ENCODE data around the gene ZFC3H1.
"Not testable (repeated sequence)": the region's sequence is repeated elsewhere in the genome, so short reads cannot be mapped to it uniquely, and the experiment has no call there.

The ZFC3H1 gene

DNA sequence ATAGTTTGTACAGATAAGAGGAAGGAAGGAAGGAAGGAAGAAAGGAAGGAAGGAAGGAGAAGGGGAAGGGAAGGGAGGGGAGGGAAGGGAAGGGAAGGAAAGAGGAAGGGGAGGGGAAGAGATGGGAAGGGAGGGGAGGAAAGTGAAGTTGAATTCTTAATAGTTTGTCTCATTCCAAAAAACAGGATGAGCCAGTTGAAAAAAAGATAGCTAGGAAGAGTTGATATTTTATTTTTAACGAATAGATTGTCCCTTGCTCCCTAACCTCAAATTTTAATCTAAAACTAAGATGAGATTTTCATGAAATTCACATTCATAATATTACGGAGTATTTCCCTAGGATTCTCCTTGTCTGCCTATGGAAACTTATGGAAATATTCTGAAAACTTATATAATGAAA, 80.7 kb downstream of the ZFC3H1 start:
- DNase-seq (ENCODE audit: low read depth in 2 of 2), result no peak

DNA sequence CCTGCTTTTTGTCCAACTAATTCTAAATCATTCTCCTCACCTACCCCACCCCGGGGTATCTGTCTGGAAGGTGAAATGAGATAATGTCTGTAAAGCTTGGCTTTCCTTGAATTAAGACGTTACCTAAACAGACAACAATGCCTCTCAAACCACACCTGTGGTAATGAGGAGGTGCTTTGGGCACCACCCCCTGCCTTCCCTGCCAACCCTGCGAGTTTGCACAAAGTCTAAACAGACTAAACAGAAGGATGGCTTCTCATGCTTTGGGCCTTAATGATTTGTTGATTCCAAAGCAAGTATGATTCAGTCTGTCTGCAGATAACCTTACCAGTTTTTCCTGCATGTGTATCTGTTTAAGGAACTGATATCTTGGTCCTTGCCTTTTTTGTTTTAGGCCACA, 82.4 kb downstream of the ZFC3H1 start:
- no peak for DNase-seq (ENCODE audit: low read depth in 2 of 2)

DNA sequence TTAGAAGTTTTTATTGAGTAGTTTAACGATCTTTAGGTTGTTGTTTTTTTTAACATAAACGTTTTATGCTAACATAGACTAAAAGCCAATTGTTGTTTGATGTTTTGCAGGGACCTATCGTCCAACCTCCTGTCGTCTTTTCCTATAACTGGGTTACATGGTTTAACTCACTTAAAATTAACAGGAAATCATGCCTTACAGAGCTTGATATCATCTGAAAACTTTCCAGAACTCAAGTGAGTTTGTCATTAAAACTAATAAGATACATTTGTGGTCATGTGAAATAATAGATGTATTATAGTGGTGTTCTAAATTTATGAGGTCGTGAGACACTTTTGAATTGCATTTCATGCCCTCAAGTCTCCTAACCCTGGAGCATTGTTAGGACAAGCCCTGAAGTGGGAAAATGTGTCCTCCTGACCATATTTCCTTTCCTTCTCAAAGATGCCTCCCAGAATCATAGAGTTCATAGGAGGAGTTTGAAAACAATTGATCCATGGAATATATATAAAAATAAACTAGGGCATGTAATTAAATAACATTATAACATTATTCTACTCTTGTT, 84.9 kb downstream of the ZFC3H1 start:
- DNase-seq (ENCODE audit: low read depth in 2 of 2), result no peak

DNA sequence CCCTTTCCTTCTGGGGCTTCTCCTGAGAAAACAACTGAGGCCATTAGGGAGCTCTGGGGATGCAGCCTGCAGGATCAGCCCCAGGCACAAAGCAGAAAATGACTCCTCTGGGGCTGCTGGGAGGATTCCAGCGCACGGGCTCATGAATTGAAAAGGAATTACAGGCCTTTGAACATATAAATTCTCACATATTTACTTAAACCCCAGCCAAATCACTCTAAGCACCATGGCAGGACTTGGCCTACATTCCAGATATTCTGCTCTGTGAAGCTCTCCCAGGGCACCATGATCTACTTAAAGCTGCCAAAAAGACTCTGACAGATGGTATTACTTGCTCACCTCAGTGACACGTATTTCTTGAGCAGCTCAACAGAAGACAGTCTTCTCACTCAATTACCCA, 87.2 kb downstream of the ZFC3H1 start:
- no peak for DNase-seq (ENCODE audit: low read depth in 2 of 2)

DNA sequence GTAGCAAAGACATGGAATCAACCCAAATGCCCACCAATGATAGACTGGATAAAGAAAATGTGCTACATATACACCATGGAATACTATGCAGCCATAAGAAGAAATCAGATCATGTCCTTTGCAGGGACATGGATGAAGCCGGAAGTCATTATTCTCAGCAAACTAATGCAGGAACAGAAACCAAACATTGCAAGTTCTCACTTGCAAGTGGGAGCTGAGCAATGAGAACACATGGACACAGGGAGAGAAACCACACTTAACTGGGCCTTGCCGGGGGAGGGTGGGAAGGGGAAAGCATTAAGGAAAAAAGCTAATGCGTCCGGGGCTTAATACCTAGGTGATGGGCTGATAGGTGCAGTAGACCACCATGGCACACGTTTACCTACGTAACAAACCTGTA, 93.8 kb downstream of the ZFC3H1 start:
- not testable (repeated sequence) for DNase-seq (ENCODE audit: low read depth in 2 of 2)

DNA sequence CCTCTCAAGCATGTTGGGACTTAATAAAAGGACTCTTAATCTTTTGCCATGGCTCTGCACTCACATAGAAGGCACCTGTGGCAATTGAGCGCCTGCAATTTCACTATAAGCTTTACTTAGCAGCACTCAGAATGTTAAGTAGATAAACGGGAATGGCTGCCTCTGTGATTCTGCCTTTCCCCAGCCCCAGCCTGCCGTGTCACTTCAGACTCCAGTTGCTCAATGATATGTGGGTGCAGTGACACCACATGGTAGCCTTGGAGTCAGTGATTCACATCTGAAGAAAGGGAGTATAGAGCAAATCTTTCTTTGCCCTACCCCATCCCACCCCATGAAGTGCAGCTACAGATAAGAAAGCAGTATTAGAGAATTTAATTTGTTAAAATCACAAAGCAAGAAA, 96.1 kb downstream of the ZFC3H1 start:
- DNase-seq (ENCODE audit: low read depth in 2 of 2), result no peak

DNA sequence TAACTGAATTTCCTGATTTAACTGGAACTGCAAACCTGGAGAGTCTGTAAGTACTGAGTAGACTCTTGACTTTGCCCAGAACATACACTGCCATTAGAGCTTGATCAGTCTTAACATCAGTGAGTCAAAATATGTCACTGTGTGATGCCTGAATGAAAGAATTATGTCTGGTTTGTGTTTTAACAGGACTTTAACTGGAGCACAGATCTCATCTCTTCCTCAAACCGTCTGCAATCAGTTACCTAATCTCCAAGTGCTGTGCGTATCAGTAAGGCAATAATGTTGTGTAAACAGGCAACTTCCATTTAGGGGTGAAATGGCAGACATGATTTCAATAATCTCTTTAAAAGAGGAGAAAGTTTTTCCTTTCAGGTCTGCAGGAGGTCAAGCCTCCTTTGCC, 97.0 kb downstream of the ZFC3H1 start:
- no peak for DNase-seq (ENCODE audit: low read depth in 2 of 2)

DNA sequence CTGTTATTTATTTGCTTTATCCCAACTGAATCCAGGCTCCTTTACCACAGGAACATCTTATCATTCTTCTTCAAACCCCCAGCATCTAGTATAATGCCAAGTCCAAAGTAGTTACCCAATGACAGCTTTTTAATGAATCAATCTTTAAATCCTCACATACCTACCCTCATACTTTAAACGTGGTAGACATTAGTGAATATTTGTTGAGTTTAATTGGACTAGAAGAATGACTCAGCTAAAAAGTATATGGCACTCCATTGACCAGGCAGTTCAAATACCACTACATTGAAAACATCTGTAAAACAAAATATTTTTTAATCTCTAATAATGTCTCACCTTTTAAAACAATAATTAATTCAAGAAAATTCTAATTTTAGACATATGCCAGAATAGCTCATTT, 98.1 kb downstream of the ZFC3H1 start:
- DNase-seq (ENCODE audit: low read depth in 2 of 2), result no peak

DNA sequence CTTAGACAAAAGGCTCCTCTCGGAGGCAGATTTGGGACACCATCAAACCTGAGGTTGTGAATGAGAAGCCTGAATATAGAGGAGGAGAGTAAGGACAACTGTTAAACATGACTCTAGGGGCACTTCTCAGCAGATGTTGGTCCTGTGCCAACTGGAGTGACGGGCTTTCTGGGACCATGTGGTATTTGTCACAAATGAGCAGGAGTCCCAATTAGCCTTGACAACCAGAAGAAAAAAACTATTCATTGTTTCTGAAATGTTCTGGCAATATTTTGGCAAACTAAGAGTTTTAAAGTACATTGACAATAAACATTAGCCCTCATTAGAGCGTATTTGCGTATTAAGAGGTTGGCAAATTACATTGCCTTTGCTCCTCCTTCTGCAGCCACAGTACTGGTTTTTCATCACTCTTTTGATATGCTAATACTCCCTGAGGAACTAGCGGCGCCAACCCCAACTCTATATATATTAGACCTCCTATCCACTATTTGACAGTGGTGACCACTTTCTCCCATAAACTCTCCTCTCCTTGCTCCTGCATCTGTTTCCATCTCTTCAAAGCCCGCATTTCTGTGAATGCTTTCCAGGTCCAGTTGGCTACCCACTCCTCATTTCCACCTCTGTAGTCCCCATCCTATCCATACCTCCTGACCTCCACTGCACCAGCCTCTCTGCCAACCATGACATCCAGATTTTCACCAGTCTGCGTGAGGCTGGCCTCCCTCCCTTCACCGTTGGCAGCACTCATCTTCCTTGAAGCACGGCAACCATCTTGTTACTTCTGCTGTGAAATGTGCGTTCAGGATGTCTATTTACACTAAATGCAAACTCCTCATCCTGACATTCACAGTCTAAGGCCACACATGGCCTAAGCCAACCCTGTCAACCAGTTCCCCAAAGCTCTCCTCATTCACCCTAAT, 100.7 kb downstream of the ZFC3H1 start:
- no peak for DNase-seq (ENCODE audit: low read depth in 2 of 2)

All from stimulated activated CD4-positive, alpha-beta T cell treated with anti-CD3 and anti-CD28 coated beads, Interleukin-1b, Interleukin-23, amount 100 ng/mL, for 1 hour (primary cell).